Transverse colon (tissue), 4 donors: ENCODE data around the gene MGLL. TPM values are rescaled to one million over a fixed set of nuclear protein-coding genes. Genes with fewer than 3 reads are reported as not detected.

ENCODE experiments used
- DNase-seq: peaks from one replicate; pipeline ENCODE4 v3.0.0-alpha.2; 2019
- H3K27ac ChIP-seq, 4 donors: fragments of 200-600 bp; sonication (generic); 2 replicates each; pipeline ENCODE4 v1.5.1; 2016 to 2018; ENCODE audit warnings: inconsistent platforms in 4 of 4
- H3K27me3 ChIP-seq: fragments of 200-600 bp; sonication (generic); 2 replicates; pipeline ENCODE4 v1.5.1; 2017; ENCODE audit warnings: inconsistent platforms
- H3K36me3 ChIP-seq, 4 donors: fragments of 200-600 bp; sonication (generic); 2 replicates each; pipeline ENCODE4 v1.5.1; 2017 to 2019; ENCODE audit warnings: inconsistent platforms in 4 of 4
- H3K4me1 ChIP-seq, 4 donors: fragments of 200-600 bp; sonication (generic); 2 replicates each; pipeline ENCODE4 v1.5.1; 2017 to 2020; ENCODE audit warnings: inconsistent platforms in 4 of 4
- H3K4me3 ChIP-seq, 4 donors: fragments of 200-600 bp; sonication (generic); 1 replicate in 1 of 4; 2 replicates in 3 of 4; pipeline versions ENCODE4 v1.5.1 to v1.6.1; 2017 to 2019; ENCODE audit warnings: inconsistent platforms in 4 of 4
- H3K9me3 ChIP-seq, 2 donors: fragments of 200-600 bp; sonication (generic); 2 replicates each; pipeline ENCODE4 v1.5.1; 2017 to 2019; ENCODE audit warnings: inconsistent platforms in 2 of 2
- EP300 ChIP-seq: sonication (generic); formaldehyde crosslinking; IDR thresholded peaks from one replicate; pipeline ENCODE4 v1.6.1; 2017; ENCODE audit warnings: antibody characterized with exemption, low read depth
- POLR2A ChIP-seq: fragments of 450-650 bp; IDR thresholded peaks from one replicate; pipeline ENCODE4 v1.6.1; 2016; ENCODE audit warnings: antibody characterized with exemption, mild to moderate bottlenecking, moderate library complexity
- POLR2AphosphoS5 ChIP-seq, 3 donors: sonication (generic); formaldehyde crosslinking; IDR thresholded peaks; one replicate each; pipeline ENCODE4 v1.6.1; 2016; ENCODE audit warnings: antibody characterized with exemption in 3 of 3
- WGBS, 2 donors: methylation state at CpG; one replicate each; pipeline ENCODE4 v1.1.5; 2018; ENCODE audit warnings: low coverage in 1 of 2; 5-methylcytosine and 5-hydroxymethylcytosine counted together
- in situ Hi-C, 4 donors: fragments of 200-750 bp; cut with MboI; loops; one replicate each; pipeline versions ENCODE4 v1.15.0 to v1.15.1; 2017; ENCODE audit warnings: low sequenced_read_pairs in 3 of 4, low pct_ligation_motif_present in 1 of 4, low pct_unique_long_range_greater_than_20kb in 1 of 4
- intact Hi-C: fragments of 100-400 bp; cut with DNase I; formaldehyde crosslinking; loops from one replicate; pipeline ENCODE4 v1.15.1; 2023; ENCODE audit warnings: low total_unique reads
- total RNA-seq, 4 donors: library from RNA; depleted of rRNA; stranded (reverse); fragments of >200 nt; gene quantifications; one replicate each; pipeline ENCODE4 v1.1.0, GENCODE V29; 2016
- TF ChIP-seq, protein P1 (sequence below), 5 experiments: fragments of 200-600 bp in 3 of 5; fragments of 450-650 bp in 2 of 5; sonication (generic) in 3 of 5; IDR thresholded peaks; 1 replicate in 2 of 5; 2 replicates in 3 of 5; pipeline ENCODE4 v1.5.1; 2016 to 2017; ENCODE audit warnings: antibody characterized with exemption in 5 of 5, inconsistent platforms in 3 of 5, mild to moderate bottlenecking in 2 of 5, moderate library complexity in 1 of 5

Gene MGLL
- total RNA-seq, 4 donors from 2014 or later: 150 to 329 (median 294) TPM

- H3K4me3 ChIP-seq: no peak overlapping the region
- in situ Hi-C loops: no loop called here
- peak; percentile 9 to 86 (median 77) for TF ChIP-seq POLR2AphosphoS5 (IDR thresholded peaks at IDR 0.05)
- peak; percentile 81 for TF ChIP-seq EP300
- TF ChIP-seq, protein P1, sequence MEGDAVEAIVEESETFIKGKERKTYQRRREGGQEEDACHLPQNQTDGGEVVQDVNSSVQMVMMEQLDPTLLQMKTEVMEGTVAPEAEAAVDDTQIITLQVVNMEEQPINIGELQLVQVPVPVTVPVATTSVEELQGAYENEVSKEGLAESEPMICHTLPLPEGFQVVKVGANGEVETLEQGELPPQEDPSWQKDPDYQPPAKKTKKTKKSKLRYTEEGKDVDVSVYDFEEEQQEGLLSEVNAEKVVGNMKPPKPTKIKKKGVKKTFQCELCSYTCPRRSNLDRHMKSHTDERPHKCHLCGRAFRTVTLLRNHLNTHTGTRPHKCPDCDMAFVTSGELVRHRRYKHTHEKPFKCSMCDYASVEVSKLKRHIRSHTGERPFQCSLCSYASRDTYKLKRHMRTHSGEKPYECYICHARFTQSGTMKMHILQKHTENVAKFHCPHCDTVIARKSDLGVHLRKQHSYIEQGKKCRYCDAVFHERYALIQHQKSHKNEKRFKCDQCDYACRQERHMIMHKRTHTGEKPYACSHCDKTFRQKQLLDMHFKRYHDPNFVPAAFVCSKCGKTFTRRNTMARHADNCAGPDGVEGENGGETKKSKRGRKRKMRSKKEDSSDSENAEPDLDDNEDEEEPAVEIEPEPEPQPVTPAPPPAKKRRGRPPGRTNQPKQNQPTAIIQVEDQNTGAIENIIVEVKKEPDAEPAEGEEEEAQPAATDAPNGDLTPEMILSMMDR (IDR thresholded peaks at IDR 0.05): no peak
- peak; percentile 44 for TF ChIP-seq POLR2A
- H3K9me3 ChIP-seq: no peaks in the 10 kb centered on the region
- H3K4me1 ChIP-seq: peaks cover 56 to 85% (median 74%) of the 10 kb centered on the region in 4 donors
- 46% methylated on average over 5 of the region's 5 CpGs; no CpG with 5 or more reads in 1 of the 2 donors for WGBS, 2 donors
- peak overlapping the region; percentile 93 to 94 (median 94) for H3K27ac ChIP-seq
- H3K36me3 ChIP-seq: peaks cover 0 to 5% (median 2%) of the 10 kb centered on the region in 4 donors
- peak; percentile 67 for DNase-seq
- no peaks in the 10 kb centered on the region for H3K27me3 ChIP-seq
- intact Hi-C loops: no loop called here
These were observed 4.9 kb downstream of the MGLL start for GRCh38 chr3:127817406-127817841.

DNA sequence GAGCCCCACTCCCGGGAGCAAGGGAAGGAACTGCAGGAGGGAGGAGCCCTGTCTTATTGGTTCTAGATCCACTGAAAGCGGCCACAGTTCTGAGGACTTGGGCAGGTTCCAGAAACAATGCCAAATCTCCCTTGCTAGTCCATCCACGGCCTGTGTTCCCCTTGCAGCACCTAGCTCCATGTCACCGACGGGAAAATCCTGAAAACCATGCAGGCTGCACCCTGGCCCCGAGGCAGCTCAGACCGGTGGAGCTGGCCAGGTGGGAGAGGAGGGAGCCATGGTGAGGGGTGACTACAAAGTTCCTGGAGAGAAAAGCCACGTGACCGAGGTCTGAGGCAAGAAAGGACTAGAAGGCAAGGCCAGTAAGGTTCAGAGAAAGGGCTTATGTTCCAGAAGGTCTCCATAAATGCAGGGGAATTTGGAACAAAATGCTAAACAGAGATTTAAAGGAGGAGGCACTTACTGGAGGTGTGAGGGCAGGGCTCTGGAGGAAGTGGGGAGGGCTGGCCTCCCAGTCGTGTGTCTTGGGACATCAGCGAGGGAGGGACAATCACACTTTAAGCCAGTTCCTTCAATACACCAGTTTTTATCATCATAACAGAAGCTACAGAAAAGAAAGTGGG lies 5.4 kb downstream of the MGLL start:
- peaks cover 56 to 82% (median 72%) of the 10 kb centered on the region in 4 donors for H3K4me1 ChIP-seq
- peak; percentile 31 for DNase-seq
- peak overlapping the region; percentile 93 to 94 (median 94) for H3K27ac ChIP-seq
- TF ChIP-seq POLR2AphosphoS5 (IDR thresholded peaks at IDR 0.05) (no peak), EP300 (no peak), POLR2A (no peak)
- TF ChIP-seq, protein P1 (IDR thresholded peaks at IDR 0.05): no peak
- intact Hi-C loops: no loop called here
- in situ Hi-C loops: no loop called here
- 50 to 65% methylated on average over 2 to 11 of the region's 11 CpGs for WGBS, 2 donors
- H3K4me3 ChIP-seq: no peak overlapping the region
- no peaks in the 10 kb centered on the region for H3K9me3 ChIP-seq
- H3K36me3 ChIP-seq: peaks cover 0 to 9% (median 2%) of the 10 kb centered on the region in 4 donors
- H3K27me3 ChIP-seq: no peaks in the 10 kb centered on the region

- intact Hi-C loops (no loop called here), in situ Hi-C loops (no loop called here)
- TF ChIP-seq EP300: no peak
- peak; percentile 46 for TF ChIP-seq POLR2A
- TF ChIP-seq, protein P1 (IDR thresholded peaks at IDR 0.05): no peak
- TF ChIP-seq POLR2AphosphoS5 (IDR thresholded peaks at IDR 0.05): peak; percentile 8 to 61 (median 39)
- Histone ChIP-seq H3K4me3 (no peak overlapping the region), H3K27me3 (no peaks in the 10 kb centered on the region), H3K36me3 (peaks cover 0 to 11% (median 2%) of the 10 kb centered on the region in 4 donors), H3K9me3 (no peaks in the 10 kb centered on the region), H3K27ac (peak overlapping the region; percentile 93 to 94 (median 94)), H3K4me1 (peaks cover 47 to 73% (median 62%) of the 10 kb centered on the region in 4 donors)
- WGBS, 2 donors: 71 to 91% methylated on average over 7 to 23 of the region's 23 CpGs
- peak; percentile 85 for DNase-seq
These were observed 6.4 kb downstream of the MGLL start for GRCh38 chr3:127815641-127816605.

GRCh38 chr3:127815001-127815400 lies 7.3 kb downstream of the MGLL start:
- DNase-seq: no peak
- in situ Hi-C loops (no loop called here), intact Hi-C loops (no loop called here)
- Histone ChIP-seq H3K27me3 (no peaks in the 10 kb centered on the region), H3K9me3 (no peaks in the 10 kb centered on the region), H3K4me3 (no peak overlapping the region), H3K27ac (peak overlapping the region; percentile 93 to 94 (median 94)), H3K36me3 (peaks cover 0 to 11% (median 2%) of the 10 kb centered on the region in 4 donors), H3K4me1 (peaks cover 43 to 63% (median 53%) of the 10 kb centered on the region in 4 donors)
- 45 to 81% methylated on average over 3 to 7 of the region's 7 CpGs for WGBS, 2 donors
- TF ChIP-seq EP300 (no peak), POLR2A (no peak)
